HG03575 (cell line): Measurements from ENCODE around the gene DCP2.

Experiments used
- ATAC-seq: cut with Tn5 transposase; IDR thresholded peaks from one replicate; pipeline ENCODE4 v1.9.1; 2021; ENCODE audit not compliant: unreplicated experiment, insufficient number of reproducible peaks, low FRiP score; ENCODE audit errors: extremely low read depth

DCP2 gene

DNA sequence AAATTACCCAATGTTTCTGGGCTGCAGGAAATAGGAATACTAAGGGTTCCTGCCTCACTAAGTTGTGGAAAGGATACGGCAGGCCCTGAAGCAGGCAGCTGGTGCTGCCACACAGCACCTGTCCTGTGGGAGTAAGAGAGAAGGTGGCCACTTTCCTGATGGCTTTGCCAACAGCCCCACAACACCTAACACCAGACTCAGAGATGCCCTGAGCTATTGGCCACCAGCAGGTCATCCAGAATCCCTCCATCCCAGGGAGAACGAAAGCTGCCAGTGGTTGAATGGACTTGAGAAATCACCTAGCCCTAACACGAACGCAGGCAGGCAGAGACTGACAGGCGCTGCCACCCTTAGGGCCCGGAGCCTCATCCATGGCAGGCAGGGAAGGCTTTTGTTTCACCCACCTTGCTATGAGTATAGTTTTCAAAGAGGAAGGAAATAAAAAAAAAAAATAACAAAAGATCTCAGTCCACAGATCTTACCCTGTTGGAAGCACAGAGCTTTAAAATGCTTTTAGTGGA, 82.2 kb downstream of the DCP2 start:
- ATAC-seq, result no peak

DNA sequence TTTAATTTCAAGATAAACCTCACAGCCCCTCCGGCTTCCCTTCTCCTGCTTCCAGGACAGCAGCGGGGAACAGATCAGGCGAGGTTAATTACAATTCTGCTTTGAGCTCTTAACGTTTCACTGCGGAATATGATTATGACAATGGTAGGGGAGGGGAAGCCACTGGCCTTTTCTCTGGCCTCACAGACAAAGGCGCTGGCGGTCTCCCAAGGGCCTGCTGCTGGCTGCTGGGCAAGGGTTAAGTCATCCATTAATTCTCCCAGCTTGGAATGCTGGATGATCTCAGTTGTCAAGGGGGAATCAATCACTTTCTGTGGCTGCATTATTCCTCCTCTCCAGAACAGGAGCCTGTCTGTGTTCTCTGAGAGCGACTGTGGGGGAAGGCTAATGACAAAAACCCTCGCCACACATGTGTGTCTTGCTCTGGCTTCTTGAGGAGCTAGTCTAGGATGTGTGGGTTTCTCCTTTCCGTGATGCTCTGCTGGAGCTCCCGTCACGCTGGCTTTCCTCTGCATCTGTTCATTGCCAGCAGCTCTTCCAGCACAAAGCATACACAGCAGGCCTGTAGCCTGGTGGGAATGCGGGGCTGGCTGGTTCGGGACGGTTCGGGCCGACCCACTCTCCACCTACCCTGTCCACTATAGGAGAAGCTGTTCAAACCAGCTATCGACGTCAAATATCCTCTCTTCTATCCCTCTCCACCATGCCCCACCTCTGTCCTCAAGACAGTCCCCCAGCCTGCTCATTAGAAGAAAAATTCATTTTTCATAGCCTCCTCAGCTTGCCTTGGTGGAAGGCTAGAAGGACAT, 82.8 kb downstream of the DCP2 start:
- ATAC-seq, result no peak

DNA sequence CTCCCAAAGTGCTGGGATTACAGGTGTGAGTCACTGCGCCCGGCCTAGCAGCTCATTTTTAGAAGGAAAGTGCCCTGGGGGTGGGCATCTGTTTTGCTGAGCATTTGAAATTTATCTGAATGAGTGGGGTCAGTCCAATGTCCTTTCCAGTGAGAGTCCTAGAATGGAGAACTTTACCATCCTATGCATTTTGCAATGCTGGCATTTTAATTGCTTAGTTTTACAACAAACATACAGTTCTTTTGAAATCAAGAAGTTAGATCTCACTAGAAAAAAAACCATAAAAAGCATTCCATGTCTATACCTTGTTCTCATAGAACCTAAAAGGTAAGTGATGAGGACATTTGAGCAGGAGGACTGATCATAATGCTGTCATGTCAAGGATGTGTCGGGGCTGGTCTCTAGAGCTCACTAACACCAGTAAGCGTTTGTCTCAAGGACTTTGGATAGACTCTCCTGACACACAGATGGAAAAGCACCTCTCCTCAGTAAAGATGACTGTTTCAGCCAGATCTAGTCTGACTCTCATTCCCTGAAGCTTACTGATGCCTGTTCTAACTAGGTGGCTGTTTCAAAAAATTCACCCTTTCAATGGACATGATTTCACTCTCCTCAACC, 83.9 kb downstream of the DCP2 start:
- ATAC-seq, result no peak

DNA sequence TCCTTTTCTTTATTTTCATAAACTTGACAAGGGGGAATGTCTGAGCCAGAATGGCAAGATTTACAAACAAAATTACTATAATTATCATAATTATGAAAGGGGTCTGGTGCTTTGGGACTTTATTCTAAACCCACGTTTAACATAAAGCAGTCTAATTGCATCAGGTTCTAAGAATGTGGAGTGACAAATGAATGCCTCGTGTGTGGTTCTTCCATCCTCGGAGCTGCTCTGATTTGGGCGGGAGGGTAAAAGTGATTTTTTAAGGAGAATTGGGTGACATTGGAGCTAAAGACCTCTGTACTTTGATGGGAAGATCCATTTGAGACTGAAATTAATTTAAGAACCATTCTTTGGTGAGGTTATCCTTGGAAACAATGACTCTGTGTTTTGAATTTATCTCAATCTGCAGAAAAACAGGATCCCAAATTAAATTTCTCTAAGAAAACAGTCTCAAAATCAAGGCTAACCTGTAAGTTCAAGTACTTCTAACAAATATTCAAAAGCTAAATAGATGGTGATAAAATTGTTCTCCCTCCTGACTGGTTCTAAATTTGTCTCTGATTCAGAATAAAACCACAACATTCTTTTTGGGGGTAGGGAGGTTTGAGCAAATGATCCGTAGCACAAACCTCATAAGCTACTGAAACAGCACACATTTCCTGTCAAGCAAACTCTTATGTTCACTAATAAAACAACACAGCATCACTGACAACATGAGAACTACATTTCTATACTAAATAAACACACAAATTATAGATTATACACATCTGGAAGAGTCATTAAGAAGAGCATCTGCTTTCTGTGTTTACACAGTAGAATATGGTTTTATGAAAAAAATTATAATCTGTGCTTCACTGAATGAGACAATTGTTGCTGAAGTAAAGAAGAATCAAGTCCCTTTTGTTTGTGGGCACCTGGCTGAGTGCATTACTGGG, 85.5 kb downstream of the DCP2 start:
- ATAC-seq, result no peak

DNA sequence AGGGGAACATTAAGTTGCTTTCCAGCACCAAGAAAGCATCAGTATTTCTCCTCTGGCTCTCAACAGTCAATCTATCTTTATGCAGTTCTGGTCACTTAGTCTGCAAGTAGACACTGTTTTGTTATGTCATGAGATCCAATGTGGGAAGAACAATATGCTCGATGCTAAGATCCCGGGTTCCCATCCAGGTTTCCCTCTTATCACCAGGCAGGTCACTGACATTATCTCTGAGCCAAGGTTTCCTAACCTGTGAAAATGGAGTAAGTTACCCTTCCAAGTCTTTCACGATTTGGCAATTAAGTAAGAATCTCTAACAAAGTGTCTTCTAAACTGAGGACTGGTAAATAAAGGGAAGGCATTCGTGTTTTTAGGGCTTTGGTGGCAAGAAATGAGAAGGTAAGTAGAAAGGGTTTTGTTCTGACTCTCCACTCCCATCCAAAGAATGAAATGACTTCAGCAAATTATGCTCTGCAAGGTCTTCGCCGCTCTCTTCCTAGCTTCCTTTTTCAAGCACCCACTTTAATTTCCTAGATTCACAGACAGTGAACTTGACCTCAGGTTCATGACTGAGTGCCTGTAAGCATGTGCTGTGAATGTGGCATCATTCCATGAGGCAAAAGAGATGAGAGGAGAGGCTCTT, 86.4 kb downstream of the DCP2 start:
- ATAC-seq, result no peak

DNA sequence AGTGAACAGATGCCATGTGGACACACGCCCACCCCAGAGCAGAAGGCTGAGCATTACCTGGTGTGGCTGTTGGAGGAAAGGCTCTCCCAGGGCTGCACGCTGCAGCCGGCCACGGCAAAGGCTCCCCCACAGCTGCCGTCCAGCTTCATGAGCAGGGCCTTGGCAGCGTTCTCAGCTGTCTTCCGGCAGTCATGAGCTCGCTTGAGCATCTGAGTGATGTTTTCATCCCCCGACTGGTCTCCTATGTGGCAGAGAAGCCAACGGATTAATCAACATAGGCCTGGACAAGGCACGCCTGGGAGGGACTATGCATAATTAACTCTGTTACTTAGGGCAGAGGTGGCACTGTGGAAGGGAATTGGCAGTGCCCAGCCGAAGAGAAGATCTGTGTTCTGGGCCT, 87.3 kb downstream of the DCP2 start:
- ATAC-seq, result no peak

DNA sequence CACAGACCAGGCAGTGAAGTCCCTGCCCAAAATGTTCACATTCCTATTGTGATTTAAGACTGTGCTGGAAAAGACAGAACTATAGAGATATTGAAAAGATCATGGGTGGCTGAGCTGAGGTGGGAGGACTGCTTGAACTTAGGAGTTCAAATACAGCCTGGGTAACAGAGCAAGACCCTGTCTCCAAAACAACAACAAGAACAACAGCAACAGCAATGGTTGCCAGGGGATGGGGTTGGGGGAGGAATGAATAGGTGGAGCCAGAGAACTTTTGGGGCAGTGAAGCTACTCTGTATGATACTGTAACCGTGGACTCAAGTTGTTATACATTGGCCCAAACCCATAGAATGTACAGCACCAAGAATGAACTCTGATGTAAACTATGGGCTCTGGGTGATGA, 88.2 kb downstream of the DCP2 start:
- no peak for ATAC-seq

DNA sequence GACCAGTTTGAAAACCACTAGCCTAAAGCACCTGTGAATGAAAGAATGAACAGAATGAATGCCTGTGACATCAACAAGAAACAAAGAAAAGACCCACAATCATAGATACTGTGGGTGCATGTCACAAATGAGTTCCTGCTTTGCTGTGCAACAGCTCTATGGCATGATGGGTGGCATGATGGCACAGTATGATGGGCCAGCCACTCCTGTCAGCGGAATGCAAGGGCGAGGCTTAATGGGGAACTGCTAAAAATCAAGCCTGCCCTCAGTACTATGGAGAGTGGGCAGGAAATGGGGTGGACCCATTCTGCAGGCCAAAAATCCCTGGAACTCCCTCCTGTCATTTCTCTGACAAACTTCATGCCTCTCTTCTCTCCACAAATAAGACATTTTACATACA, 89.0 kb downstream of the DCP2 start:
- no peak for ATAC-seq

DNA sequence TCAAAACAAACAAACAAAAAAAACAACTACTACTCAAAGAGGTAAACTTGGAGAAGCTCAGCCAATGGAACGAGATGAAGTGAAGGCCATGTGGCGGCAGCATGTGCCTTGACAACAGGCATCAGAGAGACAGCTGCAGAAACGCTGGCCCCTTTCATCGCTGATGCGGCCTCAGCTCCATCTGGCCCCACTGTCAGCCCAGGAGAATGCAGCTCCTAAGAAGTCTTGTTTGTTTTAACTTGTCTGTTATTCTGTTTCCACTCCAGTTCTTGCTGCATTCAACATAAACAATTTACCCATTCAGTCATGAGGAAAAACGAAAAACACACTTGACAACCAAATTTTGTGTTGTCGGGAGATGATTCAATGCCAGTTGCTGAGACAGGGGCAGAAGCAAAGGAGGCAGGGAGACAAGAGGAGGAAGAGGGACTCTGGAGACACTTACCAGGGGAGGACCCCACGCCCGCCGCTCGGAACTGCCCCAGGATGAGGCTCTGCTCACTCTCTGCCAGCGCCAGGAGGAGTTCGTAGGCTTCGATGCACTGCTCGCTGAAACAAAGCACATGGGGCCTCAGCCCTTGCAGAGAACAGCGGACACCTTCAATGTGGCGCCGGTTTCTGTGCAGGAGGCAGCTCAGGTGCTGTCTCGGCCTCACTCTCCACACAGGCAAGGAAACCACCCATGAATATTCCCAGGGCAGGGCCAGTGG, 91.2 kb downstream of the DCP2 start:
- ATAC-seq, result no peak

DNA sequence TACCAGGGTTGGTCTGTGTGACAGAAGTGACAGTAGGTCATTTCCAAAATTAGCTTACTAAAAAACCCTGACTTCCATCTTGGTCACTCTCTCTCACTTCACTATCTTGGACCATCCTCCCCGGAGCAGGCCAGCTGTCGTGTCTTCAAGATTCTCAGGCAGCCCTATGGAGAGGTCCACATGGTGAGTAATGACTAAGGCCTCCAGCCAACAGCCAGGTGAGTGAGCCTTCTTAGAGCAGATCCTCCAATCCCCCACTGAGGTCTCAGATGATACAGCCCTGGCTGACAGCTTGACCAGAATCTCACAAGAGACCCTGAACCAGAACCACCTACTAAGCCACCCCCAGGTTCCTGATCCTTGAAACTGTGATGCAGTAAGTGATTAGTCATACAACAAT, 92.0 kb downstream of the DCP2 start:
- ATAC-seq, result no peak
